T-helper 2 cell treated with Interferon-gamma antibody and Interleukin-4, amounts not matched to agents 100 ng/mL and 5 ng/mL, for 36 hours (primary cell): ENCODE data around the gene DENND6A. TPM values are rescaled to one million over a fixed set of nuclear protein-coding genes. Genes with fewer than 3 reads are reported as not detected.
"Not testable (repeated sequence)": the region's sequence is repeated elsewhere in the genome, so short reads cannot be mapped to it uniquely, and the experiment has no call there.

Experiments used
- intact Hi-C: fragments of 100-400 bp; cut with micrococcal nuclease; formaldehyde crosslinking; loops from one replicate; pipeline ENCODE4 v1.15.1; 2023
- total RNA-seq: library from RNA; stranded (reverse); gene quantifications from 2 replicates; pipeline ENCODE4 v1.2.3, GENCODE V29; 2022

The DENND6A gene
- total RNA-seq, 1 donor from 2014 or later = 33.4 TPM

DNA sequence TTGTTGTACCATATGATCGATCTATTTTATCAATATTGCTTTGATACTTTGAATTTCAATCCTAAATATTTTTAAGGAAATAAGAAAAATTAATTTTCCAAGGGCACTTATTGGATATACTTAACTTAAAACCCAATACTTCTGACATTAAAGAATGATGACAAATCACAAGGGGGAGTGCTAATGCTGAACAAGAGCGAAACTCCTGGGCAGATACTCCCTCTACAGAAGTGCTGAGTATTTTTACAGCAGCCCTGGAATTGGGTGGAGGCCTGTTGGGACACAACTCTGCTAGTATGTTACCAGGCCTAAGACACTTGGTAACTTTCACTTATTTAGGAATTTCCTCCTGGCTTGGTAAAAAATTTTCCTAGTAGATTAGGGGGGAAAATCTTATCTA is 46.2 kb downstream of the DENND6A start:
- intact Hi-C loops = no loop called here

DNA sequence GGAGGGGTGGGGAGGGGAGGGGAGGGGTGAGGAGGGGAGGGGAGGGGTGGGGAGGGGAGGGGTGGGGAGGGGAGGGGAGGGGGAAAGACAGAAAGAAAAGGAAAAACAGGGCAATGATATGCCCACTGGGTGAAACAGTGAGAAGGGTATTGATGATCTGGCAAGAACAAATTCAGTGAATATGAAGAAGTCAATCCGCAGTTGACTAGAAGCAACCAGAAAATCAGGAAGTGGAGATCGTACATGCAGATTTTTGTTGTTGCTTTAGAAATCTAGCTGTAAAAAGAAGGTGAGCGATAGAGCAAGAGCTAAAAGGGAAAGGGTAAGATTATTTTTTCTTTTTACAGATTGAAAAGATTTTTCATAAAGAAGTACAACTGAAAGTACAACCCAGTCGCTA is 48.1 kb downstream of the DENND6A start:
- intact Hi-C loops = no loop called here

DNA sequence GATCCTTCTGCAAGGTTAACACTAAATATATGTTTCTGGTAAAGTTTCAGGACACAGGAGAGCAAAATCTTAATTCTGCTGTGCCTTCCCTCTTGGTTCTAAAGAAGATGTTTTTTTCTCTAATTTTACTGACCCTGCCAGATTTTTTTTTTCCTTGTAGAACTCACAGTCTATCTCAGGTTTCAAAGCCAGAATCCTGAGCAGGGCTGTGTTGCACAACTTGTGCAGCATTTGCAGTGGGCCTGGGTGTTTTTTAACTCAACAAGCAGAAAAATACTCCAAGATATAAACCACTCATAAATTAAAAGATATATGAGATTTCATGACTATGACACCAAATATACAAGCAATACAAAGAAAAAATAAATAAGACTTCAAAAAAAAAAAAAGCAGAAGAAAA is 55.5 kb downstream of the DENND6A start:
- intact Hi-C loops = no loop called here

DNA sequence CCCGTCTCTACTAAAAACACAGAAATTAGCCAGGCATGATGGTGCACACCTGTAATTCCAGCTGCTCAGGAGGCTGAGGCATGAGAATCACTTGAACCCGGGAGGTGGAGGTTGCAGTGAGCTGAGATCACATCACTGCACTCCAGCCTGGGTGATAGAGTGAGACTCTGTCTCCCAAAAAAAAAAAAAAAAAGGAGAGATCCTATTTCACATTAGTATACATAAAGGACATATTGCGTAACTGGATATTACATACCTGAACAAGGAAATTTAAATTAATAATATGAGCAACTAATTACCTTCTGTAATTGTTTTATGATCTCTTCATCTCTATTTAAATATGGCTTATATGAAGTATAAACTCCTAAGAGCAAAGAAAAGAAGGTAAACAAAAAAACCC is 58.6 kb downstream of the DENND6A start:
- intact Hi-C loops = not testable (repeated sequence)

DNA sequence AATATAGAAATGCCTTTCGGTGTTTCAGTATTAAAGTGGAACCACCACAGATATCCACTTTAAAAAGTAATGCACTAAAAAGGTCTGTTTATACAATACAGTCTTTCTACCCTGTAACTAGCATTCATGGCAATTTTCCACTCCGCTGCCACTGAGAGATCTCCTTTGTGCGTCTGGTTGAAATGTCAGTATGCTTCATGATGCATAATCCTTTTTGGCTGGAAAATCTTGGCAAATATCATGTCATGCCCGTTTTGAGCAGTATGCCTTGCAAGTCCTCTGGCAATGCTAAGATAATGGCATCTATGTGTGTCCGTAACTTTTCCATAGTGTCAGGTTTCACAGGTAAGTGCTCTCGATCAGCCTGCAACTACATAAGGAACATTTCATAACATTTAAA is 64.9 kb downstream of the DENND6A start:
- intact Hi-C loops = no loop called here

DNA sequence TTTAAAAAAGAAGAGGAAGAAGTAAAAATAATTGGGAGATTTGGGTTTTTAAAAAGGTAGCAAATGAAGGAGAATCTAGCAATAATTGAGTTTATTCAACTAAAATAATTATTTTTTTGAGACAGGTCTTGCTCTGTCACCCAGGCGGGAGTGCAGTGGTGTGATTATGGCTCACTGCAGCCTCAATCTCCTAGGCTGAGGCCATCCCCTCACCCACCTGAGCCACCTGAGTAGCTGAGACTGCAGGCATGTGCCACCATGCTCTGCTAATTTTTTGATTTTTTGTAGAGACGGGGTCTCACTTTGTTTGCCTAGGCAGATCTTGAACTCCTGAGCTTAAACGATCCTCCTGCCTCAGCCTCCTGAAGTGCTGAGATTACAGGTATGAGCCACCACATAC is 68.1 kb downstream of the DENND6A start:
- intact Hi-C loops = no loop called here

DNA sequence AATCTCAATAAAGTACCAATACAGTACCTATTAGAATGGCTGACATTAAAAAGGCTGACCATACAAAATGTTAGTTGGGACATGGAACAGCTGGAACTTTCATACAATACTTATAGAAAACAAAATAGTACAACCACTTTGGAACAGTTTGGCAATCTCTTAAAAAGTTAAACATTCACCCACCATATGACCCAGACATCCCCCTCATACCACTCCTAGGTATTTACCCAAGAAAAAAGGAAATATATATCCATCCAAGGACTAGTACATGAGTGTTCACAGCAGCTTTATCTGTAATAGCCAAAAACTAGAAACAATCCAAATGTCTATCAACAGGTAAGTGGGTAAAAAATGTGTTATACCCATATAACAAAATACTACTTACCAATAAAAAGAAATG is 70.5 kb downstream of the DENND6A start:
- intact Hi-C loops = no loop called here

DNA sequence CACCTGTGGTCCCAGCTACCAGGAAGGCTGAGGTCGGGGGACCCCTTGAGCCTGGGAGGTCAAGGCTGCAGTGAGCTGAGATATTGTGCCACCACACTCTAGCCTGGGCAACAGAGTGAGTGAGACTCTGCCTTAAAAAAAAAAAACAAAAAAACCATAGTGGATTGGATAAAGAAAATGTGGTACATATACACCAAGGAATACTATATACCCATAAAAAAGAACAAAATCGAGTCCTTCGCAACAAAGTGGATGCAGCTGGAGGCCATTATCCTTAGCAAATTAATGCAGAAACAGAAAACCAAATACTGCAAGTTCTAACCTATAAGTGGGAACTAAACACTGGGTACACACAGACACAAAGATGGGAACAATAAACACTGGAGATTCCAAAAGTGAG is 75.1 kb downstream of the DENND6A start:
- intact Hi-C loops = no loop called here

DNA sequence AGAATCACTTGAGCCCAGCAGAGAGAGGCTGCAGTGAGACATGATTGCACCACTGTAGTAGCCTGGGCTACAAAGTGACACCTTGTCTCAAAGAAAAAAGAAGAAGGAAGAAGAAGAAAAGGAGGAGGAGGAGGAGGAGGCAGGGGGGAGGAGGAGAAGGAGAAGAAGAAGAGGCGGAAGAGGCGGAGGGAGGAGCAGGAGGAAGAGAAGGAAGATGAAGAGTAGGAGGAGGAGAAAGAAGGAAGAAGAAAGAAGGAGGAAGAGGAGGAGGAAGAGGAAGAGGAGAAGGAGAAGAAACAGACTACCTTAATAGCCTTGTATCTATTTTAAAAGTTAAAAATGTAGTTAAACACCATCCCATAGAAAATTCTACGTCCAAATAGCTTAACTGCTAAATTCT is 76.6 kb downstream of the DENND6A start:
- intact Hi-C loops = no loop called here

DNA sequence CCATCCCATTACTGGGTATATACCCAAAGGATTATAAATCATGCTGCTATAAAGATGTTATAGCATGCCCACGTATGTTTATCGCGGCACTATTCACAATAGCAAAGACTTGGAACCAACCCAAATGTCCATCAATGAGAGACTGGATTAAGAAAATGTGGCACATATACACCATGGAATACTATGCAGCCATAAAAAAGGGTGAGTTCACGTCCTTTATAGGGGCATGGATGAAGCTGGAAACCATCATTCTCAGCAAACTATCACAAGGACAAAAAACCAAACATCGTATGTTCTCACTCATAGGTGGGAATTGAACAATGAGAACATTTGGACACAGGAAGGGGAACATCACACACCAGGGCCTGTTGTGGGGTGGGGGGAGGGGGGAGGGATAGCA is 81.0 kb downstream of the DENND6A start:
- intact Hi-C loops = not testable (repeated sequence)

DNA sequence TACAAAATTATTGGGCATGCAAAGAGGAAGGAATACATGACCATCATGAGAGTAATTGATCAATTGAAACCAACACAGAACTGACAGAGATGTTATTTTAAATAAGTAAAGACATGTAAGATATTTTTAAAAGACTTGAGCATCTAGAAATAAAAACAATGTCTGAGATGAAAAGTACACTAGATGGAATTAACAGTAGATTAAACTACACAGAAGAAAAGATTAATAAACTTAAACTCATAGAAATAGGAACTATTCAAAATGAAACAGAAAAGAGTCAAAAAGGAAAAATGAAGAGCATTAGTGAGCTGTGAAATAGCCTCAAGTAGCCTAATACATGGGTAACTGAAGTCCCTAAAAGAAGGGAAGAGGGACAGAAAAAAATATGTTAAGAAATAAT is 87.2 kb downstream of the DENND6A start:
- intact Hi-C loops = no loop called here

DNA sequence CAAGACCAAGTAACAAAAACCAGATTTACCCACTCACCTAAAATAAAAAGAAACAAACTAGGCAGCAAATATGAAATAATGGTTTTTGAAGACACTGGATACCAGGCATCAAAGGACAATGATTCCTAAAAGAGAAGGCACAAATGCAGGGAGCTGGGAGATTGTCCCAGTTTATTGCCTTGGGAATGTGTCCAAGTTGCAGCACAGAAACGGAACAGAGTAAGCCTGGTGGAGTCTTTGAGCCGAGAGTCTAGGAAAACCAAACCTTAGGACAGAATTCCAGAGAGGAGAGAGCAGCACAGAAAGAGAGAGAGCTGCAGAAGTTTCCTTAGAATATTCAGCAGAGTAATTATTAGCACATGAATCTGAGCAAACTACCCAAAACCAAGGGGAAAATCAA is 87.9 kb downstream of the DENND6A start:
- intact Hi-C loops = no loop called here

DNA sequence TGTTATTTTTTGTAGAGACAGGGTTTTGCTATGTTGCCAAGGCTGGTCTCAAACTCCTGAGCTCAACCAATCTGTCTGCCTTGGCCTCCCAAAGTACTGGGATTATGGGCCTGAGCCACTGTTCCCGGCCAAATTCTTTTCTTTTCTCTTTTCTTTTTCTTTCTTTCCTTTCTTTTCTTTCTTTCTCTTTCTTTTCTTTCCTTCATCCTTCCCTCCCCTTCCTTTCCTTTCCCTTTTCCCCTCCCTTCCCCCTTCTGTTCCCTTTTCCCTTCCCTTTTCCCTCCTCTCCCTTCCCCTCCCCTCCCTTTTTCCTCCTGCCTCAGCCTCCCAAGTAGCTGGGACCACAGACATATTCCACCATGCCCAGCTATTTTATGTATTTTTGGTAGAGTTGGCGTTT is 92.7 kb downstream of the DENND6A start:
- intact Hi-C loops = no loop called here

DNA sequence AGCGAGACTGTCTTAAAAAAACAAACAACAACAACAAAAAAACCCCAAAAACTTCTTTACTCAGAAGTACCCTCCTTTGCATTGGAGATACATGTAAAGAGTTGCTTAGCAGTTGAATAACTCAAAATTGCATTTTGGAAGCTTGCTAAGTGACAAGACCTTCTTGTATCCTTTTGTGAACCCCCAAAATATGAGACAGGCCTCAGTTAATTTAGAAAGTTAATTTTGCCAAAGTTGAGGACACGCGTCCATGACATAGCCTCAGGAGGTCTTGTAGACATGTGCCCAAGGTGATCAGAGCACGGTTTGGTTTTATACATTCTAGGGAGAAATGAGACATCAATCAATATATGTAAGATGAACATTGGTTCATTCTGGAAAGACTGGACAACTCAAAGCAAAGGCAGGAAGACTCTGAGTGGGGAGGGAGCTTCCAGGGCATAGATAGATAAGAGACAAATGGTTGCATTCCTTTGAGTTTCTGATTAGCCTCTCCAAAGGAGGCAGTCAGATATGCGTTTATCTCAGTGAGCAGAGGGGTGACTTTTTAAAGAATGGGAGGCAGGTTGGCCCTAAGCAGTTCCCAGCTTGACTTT is 94.0 kb downstream of the DENND6A start:
- intact Hi-C loops = loop anchor here (5.0 to 10.0 kb wide), 3 partner anchors 56 to 917 kb away; partner anchors contain the start of genes ABHD6 and TASOR

DNA sequence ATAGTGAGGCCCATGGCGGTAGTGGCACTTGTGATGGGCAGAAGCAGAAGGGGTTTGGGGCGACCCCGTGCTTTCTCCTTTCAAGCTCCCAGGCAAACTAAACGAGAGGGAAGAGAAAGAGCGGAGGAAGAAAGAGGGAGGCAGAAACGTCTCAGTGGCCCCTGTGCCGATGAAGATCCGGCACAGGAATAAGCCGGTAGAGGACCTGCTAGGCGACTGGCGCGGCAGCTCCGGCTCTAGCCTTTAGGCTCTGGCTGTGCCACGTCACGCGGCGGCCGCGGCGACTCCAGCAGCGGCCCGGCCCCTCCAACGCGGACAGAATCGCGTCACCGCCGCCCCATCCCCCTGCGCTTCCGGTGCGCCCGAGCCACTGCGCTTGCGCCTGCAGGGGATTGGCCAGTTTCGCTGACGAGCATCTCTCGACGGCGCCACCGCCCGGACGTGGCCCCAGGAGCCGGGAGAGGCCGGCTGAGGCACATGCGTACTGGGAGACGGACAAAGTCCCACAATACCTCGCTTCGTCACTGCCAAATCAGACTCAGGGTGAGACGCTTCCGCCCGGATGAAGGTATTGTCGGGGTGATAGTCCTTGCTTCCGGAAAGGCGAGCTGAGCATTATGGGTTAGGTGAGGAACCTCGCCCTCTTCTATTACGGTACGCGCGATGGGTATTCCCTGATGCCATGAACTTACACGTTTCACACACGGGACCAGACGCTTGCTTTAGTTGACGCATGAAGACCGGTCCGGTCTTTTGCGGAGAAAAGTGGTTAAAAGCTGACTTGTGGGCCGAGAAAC is 95.6 kb downstream of the DENND6A start, which contains the start of gene ARF4:
ARF4 (minus strand) TSS at position 218 of the 797 bp plus-strand sequence; CDS start at position 14, 204 bp downstream.
- intact Hi-C loops = loop anchor here (1.0 to 10.0 kb wide), 9 partner anchors 41 to 915 kb away; partner anchors contain the start of genes ABHD6, HTD2, PDE12 and RPP14

DNA sequence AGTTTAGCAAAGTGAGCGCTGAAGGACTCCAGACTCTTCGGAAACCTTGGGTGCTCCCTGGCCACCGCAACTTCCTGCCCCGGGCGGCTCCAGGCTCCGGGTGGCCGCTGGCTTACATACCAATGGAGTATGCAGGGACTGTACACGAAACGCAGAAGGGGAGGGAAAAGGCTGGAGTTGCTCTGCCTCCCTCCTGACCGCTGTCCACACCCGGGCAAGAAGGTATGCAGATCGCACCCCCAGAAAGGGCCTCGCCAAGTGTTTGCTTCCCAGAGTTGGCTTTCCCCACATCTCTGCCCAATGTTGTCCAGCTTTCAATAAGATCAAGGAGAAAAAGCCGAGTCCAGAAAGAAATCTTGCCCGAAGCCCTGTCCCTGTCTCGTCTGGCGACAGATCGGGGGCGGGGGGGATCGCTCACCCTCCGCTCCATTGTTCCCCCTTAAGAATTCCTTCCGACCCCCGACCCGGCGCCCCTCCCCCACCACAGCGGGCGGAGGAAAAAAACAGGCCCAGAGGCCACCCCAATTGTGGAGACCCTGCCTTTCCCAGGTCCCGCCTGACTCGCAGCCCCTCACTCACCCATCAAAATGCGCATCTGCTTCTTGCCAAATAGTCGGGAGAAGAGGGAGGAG is 96.3 kb downstream of the DENND6A start:
- intact Hi-C loops = loop anchor here (1.0 to 10.0 kb wide), 9 partner anchors 40 to 914 kb away; partner anchors contain the start of genes ABHD6, HTD2, PDE12 and RPP14

DNA sequence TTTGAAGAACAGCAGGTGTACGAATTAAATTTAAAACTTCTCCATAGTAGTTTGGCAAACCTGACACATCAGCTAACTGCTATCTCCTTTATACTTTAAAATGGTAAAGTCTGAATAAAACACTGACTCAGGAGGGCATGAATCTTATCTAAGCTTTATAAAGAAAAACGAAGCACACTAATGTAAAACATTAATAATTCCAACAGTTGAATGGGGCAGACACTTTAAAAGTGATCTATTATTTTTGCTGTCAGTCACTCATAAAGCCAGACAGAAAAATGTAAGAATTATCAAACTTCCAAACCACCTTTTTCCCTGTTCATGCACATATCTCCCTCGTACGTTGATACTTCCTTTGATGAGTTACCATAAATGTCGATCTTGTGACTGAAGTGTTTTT is 98.3 kb downstream of the DENND6A start:
- intact Hi-C loops = loop anchor here (10.0 kb wide), 1 partner anchor 60 kb away; no protein-coding TSS in a partner anchor

DNA sequence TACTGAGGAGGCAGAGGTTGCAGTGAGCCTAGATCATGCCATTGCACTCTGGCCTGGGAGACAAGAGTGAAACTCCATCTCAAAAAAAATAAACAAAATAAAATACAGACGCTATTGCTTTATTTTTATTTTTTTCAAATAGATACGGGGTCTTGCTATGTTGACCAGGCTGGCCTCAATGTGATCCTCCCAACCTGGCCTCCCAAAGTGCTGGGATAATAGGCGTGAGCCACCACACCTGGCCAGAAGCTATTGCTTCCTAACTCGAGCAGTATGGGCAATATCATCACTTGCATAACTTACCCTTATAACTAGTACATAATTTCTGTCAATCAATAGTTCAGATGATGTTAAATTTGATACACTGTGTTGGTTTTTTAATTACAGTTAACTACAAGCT is 98.7 kb downstream of the DENND6A start:
- intact Hi-C loops = loop anchor here (10.0 kb wide), 1 partner anchor 61 kb away; no protein-coding TSS in a partner anchor

DNA sequence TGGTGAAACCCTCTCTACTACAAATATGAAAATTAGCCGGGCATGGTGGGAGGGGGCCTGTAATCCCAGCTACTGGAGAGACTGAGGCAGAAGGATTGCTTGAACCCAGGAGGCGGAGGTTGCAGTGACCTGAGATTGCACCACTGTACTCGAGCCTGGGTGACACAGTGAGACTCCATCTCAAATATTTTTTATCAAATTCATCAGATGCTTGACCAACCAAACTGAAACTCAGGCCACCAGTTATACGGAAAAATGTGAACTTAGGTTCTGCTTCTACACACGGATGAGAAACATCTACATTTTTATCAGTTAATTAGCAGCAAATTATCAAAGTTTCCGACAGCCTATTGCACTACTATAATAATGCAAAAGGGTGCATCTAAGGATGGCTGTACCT is 100.6 kb downstream of the DENND6A start:
- intact Hi-C loops = loop anchor here (10.0 kb wide), 1 partner anchor 62 kb away; no protein-coding TSS in a partner anchor

DNA sequence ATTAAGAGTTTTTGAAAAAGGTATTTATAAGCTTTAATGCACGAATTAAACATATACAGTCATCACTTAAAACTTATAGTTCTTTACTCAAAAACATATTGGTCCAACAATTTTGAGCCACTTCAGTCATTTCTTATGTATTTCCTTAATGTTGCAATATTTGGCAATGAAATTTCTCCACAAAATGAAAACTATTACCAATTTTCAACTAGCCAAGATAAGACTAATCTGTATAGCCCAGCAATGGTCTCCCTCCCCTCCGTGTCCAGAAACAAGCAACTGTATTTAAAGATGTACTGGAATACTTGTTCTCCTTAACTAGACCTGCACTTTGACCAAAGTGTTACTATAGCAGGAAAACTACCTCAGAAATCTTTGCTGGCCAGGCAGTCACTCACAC is 105.0 kb downstream of the DENND6A start:
- intact Hi-C loops = no loop called here

DNA sequence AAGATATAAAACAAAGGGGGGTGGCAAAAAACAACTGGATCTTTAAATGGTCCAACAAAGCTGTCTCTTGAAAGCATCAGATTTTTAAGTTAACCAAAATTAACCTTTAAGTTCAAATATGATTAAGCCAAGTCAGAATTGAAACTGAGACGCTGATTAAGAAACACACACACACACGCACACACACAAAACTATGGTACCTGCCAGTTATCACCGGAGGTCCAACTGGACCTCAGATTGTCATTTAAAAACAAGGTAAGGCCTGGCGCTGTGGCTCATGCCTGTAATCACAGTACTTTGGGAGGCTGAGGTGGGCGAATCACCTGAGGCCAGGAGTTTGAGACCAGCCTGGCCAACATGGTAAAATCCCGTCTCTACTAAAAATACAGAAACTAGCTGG is 106.1 kb downstream of the DENND6A start:
- intact Hi-C loops = no loop called here

DNA sequence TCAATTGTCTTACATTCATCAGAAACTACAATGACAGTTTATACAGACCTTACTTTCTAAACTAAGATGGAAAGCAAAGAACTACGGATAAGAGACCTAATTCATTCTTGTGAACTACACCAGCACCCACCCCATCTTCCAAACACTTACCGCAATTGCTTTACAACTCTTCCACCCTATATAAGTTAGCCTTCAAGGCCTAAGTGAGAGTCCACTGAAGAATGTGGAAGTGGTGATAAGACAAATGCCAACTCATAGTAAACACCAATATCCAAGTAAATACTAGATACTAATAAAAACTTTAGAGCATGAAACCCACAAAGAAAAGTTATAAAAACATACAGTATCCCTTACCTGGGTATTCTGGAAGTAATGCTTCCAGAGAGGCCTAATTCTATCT is 109.3 kb downstream of the DENND6A start:
- intact Hi-C loops = no loop called here
